M059J (cell line): Measurements from ENCODE around the gene MMP25. TPM values are rescaled to one million over a fixed set of nuclear protein-coding genes. Genes with fewer than 3 reads are reported as not detected.
"Not testable (repeated sequence)": the region's sequence is repeated elsewhere in the genome, so short reads cannot be mapped to it uniquely, and the experiment has no call there.

ENCODE experiments used
- DNase-seq: peaks from one replicate; pipeline ENCODE4 v3.0.0-alpha.2; 2012; ENCODE audit warnings: low read depth
- total RNA-seq: library from RNA; depleted of rRNA; stranded (reverse); fragments of >200 nt; shearing (Covaris generic); gene quantifications from 2 replicates; pipeline ENCODE4 v1.2.3, GENCODE V29; 2014

The MMP25 gene
- total RNA-seq, 1 experiment from 2014 or later = 0.02 TPM

- DNase-seq = no peak
Observed at GRCh38 chr16:3029491-3030221, 16.7 kb upstream of the MMP25 start.

GRCh38 chr16:3030222-3031212 is 15.8 kb upstream of the MMP25 start:
- no peak for DNase-seq

GRCh38 chr16:3032624-3033023 is 13.7 kb upstream of the MMP25 start:
- no peak for DNase-seq

GRCh38 chr16:3035289-3035971 is 10.9 kb upstream of the MMP25 start:
- no peak for DNase-seq

- DNase-seq = no peak
Observed at GRCh38 chr16:3035972-3036725, 10.2 kb upstream of the MMP25 start.

GRCh38 chr16:3036726-3037315 is 9.5 kb upstream of the MMP25 start, which contains the start of gene BICDL2:
BICDL2 (minus strand) TSS chr16:3036944; CDS start chr16:3035496, 1,448 bp downstream.
- DNase-seq = no peak

- no peak for DNase-seq
Observed at GRCh38 chr16:3038256-3038655, 8.1 kb upstream of the MMP25 start.

- no peak for DNase-seq
Observed at GRCh38 chr16:3038896-3039295, 7.5 kb upstream of the MMP25 start.

- no peak for DNase-seq
Observed at GRCh38 chr16:3042376-3042775, 4.0 kb upstream of the MMP25 start.

GRCh38 chr16:3044708-3045107 is 1.7 kb upstream of the MMP25 start:
- DNase-seq = no peak

GRCh38 chr16:3046641-3047386 is 453 bp downstream of the MMP25 start:
- no peak for DNase-seq

GRCh38 chr16:3047387-3047720 is 993 bp downstream of the MMP25 start:
- no peak for DNase-seq

GRCh38 chr16:3049921-3050481 is 3.6 kb downstream of the MMP25 start:
- no peak for DNase-seq

GRCh38 chr16:3050487-3050886 is 4.1 kb downstream of the MMP25 start:
- no peak for DNase-seq

GRCh38 chr16:3051009-3051408 is 4.6 kb downstream of the MMP25 start:
- DNase-seq = no peak

GRCh38 chr16:3051494-3051893 is 5.1 kb downstream of the MMP25 start:
- no peak for DNase-seq

- not testable (repeated sequence) for DNase-seq
Observed at GRCh38 chr16:3052571-3053329, 6.4 kb downstream of the MMP25 start.

GRCh38 chr16:3053330-3053710 is 7.0 kb downstream of the MMP25 start:
- not testable (repeated sequence) for DNase-seq
